Upper lobe of left lung (tissue), 6 donors: ENCODE results near the gene HIC1. TPM values are rescaled to one million over a fixed set of nuclear protein-coding genes. Genes with fewer than 3 reads are reported as not detected.

ENCODE experiments used
- ATAC-seq, 2 donors: fragments of 200-7000 bp; cut with Tn5 transposase; one replicate each; pipeline ENCODE4 v1.9.1; 2022; ENCODE audit warnings: mild to moderate bottlenecking in 2 of 2, moderate library complexity in 2 of 2; ENCODE audit not compliant: low FRiP score in 2 of 2
- DNase-seq, 2 donors: peaks; one replicate each; pipeline ENCODE4 v3.0.0-alpha.2; 2019 to 2020
- H3K27ac ChIP-seq, 4 donors: fragments of 200-600 bp; sonication (generic); one replicate each; pipeline ENCODE4 v1.5.1; 2016 to 2019
- H3K27me3 ChIP-seq, 4 donors: fragments of 200-600 bp; sonication (generic); one replicate each; pipeline ENCODE4 v1.5.1; 2017 to 2019
- H3K36me3 ChIP-seq, 4 donors: fragments of 200-600 bp; sonication (generic); one replicate each; pipeline ENCODE4 v1.5.1; 2016 to 2019
- H3K4me1 ChIP-seq, 4 donors: fragments of 200-600 bp; sonication (generic); one replicate each; pipeline ENCODE4 v1.5.1; 2018 to 2019
- H3K4me3 ChIP-seq, 4 donors: fragments of 200-600 bp; sonication (generic); one replicate each; pipeline ENCODE4 v1.5.1; 2017 to 2019; ENCODE audit warnings: mild to moderate bottlenecking in 2 of 4, moderate library complexity in 1 of 4
- H3K9me3 ChIP-seq, 4 donors: fragments of 200-600 bp; sonication (generic); one replicate each; pipeline ENCODE4 v1.5.1; 2018 to 2019
- EP300 ChIP-seq, 4 donors: sonication (generic); formaldehyde crosslinking; IDR thresholded peaks; one replicate each; pipeline ENCODE4 v1.5.1; 2017; ENCODE audit warnings: antibody characterized with exemption in 4 of 4, control low read depth in 2 of 4
- POLR2A ChIP-seq, 4 donors: fragments of 450-650 bp; IDR thresholded peaks; one replicate each; pipeline ENCODE4 v1.5.1; 2016 to 2017; ENCODE audit warnings: antibody characterized with exemption in 4 of 4, mild to moderate bottlenecking in 2 of 4
- POLR2AphosphoS5 ChIP-seq, 2 donors: sonication (generic); formaldehyde crosslinking; IDR thresholded peaks; one replicate each; pipeline ENCODE4 v1.5.1; 2017; ENCODE audit warnings: antibody characterized with exemption in 2 of 2
- WGBS, 2 donors: methylation state at CpG; one replicate each; pipeline ENCODE4 v1.1.5; 2017 to 2018; 5-methylcytosine and 5-hydroxymethylcytosine counted together
- total RNA-seq, 6 donors: library from RNA; depleted of rRNA in 4 of 6; stranded (reverse); fragments of >200 nt in 4 of 6; gene quantifications; one replicate each; pipeline versions ENCODE4 v1.1.0 to v1.2.1, GENCODE V29; 2016 to 2021
- TF ChIP-seq, protein P1 (sequence below), 6 experiments: fragments of 450-650 bp in 4 of 6; fragments of 200-600 bp in 2 of 6; sonication (generic) in 2 of 6; IDR thresholded peaks; one replicate each; pipeline ENCODE4 v1.5.1; 2016 to 2019; ENCODE audit warnings: antibody characterized with exemption in 6 of 6
- donor health status: DM: no; HTN: no; CAD: no; lungs with moderate emphysema.
- donor health status: DM: no; HTN: yes; CAD: no; lungs with severe emphysema.

Gene HIC1
- total RNA-seq, 6 donors from 2014 or later: 8.0 to 25.5 (median 19.1) TPM

DNA sequence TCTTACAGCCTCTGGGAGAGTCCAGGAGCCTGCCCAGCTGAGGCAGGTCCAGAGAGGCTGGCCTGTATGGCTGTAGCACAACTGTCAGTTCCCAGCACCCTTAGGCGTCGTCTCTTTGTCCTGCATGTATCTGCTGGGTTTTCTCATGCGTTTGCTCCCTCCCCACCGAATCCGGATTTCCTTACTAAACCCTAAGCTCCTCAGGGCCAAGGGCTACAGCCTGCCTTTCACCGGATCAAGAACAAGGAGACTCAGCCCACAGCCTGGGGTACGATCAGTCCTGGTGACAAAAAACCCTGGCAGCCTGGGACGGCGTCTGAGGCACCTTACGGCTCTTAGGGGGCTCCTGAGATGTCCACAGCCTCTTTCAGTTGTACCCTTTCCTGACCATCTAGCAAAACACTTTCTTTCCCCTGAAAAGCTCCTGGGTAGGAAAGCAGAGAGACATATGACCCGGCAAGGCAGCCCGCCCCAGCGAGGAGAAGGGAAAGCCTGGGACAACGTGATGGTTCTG lies 12.2 kb downstream of the HIC1 start:
- no peak for ATAC-seq
- 77 to 79% methylated on average over 14 of the region's 14 CpGs for WGBS, 2 donors
- Histone ChIP-seq H3K9me3 (no peaks in the 10 kb centered on the region), H3K36me3 (peaks cover 0 to 38% (median 18%) of the 10 kb centered on the region in 4 donors), H3K4me1 (peaks cover 52 to 69% (median 62%) of the 10 kb centered on the region in 4 donors), H3K27me3 (no peaks in the 10 kb centered on the region), H3K4me3 (no peak overlapping the region), H3K27ac (peak overlapping the region; percentile 53 to 84 (median 70))
- no peak for DNase-seq
- TF ChIP-seq POLR2A (IDR thresholded peaks at IDR 0.05) (no peak), POLR2AphosphoS5 (IDR thresholded peaks at IDR 0.05) (no peak), EP300 (IDR thresholded peaks at IDR 0.05) (no peak)
- TF ChIP-seq, protein P1, sequence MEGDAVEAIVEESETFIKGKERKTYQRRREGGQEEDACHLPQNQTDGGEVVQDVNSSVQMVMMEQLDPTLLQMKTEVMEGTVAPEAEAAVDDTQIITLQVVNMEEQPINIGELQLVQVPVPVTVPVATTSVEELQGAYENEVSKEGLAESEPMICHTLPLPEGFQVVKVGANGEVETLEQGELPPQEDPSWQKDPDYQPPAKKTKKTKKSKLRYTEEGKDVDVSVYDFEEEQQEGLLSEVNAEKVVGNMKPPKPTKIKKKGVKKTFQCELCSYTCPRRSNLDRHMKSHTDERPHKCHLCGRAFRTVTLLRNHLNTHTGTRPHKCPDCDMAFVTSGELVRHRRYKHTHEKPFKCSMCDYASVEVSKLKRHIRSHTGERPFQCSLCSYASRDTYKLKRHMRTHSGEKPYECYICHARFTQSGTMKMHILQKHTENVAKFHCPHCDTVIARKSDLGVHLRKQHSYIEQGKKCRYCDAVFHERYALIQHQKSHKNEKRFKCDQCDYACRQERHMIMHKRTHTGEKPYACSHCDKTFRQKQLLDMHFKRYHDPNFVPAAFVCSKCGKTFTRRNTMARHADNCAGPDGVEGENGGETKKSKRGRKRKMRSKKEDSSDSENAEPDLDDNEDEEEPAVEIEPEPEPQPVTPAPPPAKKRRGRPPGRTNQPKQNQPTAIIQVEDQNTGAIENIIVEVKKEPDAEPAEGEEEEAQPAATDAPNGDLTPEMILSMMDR (IDR thresholded peaks at IDR 0.05): no peak

DNA sequence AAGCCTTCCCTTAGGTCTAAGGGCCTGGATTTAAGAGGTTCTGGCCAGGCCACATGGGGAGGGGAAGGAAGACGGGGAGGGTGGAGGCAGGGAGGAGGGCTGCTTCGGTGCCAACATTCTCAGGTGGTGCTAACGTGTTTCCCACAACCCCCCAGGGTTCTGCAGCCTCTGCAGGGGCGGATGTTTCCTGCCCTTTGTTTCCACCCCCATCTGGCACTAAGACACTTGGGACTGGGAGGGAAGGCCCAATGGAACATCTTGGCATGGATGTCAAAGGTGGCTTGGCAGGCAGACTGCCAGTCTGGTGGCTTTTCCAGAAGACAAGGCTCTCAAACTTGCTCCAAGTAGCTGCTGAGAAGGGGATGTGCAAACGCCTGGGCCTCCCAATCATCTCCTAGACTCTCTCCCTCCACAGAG lies 12.7 kb downstream of the HIC1 start:
- Histone ChIP-seq H3K4me3 (no peak overlapping the region), H3K27me3 (no peaks in the 10 kb centered on the region), H3K9me3 (no peaks in the 10 kb centered on the region), H3K36me3 (peaks cover 0 to 35% (median 18%) of the 10 kb centered on the region in 4 donors), H3K27ac (peak overlapping the region; percentile 53 to 84 (median 70)), H3K4me1 (peaks cover 57 to 71% (median 64%) of the 10 kb centered on the region in 4 donors)
- TF ChIP-seq POLR2AphosphoS5 (IDR thresholded peaks at IDR 0.05) (peak in 1 of 2 donors; percentile 26), POLR2A (IDR thresholded peaks at IDR 0.05) (no peak)
- ATAC-seq (no peak), DNase-seq (no peak)
- 45 to 48% methylated on average over 5 of the region's 5 CpGs for WGBS, 2 donors

DNA sequence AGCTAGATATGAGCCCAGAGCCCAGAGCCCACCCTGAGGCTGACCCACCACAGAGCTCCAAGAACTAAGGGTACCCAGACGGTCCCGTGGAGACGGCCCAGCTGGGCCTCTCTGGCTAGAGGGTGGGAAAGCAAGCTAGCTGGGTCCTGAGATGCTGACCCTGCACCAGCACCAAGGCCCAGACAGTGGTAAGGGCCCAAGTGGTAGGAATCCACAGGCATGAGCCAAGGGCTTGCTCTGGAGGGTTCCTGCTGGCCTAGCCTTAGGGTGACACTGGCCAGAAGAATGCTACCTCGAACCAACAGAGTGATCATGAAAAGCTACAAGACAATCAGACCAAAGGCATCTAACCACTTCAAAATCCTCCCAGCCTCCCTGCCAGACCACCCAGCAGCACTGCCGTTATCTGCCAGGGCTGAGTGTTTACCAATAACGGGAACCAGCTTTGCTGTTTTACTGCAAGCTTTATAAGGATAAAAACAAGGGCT lies 13.2 kb downstream of the HIC1 start:
- H3K9me3 ChIP-seq: no peaks in the 10 kb centered on the region
- H3K4me1 ChIP-seq: peaks cover 55 to 70% (median 65%) of the 10 kb centered on the region in 4 donors
- H3K27me3 ChIP-seq: no peaks in the 10 kb centered on the region
- DNase-seq (no peak), ATAC-seq (peak in 1 of 2 donors; percentile 35)
- peaks cover 0 to 32% (median 18%) of the 10 kb centered on the region in 4 donors for H3K36me3 ChIP-seq
- peak overlapping the region; percentile 53 to 84 (median 70) for H3K27ac ChIP-seq
- TF ChIP-seq POLR2A (IDR thresholded peaks at IDR 0.05) (no peak), POLR2AphosphoS5 (IDR thresholded peaks at IDR 0.05) (no peak), EP300 (IDR thresholded peaks at IDR 0.05) (no peak)
- TF ChIP-seq, protein P1 (IDR thresholded peaks at IDR 0.05): no peak
- H3K4me3 ChIP-seq: no peak overlapping the region
- 55 to 73% methylated on average over 2 to 6 of the region's 6 CpGs for WGBS, 2 donors

DNA sequence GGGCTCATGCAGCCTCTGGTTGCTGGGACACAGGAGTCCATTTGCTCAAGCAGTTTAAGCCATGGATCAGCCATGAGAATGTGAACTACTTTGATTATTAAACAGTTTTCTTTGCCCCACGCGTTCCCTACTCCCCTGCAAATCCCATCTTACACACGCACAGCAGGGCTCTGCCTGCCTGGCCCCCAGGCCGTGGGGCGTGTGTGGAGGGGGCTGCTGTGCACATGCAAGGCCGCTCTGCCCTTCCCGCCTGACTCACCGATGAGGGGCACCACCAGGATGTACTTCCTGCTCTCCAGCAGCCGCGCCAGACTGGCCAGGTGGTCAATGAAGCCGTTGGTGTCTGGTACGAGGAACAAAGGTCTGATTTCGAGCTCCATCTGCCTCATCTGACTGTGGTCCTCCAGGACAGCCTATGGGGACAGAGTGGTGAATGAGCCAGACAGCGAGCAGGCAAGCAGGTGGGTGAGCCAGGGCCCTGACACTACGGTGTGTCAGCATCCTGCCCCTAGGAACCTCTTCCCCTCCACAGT lies 13.7 kb downstream of the HIC1 start:
- TF ChIP-seq POLR2A (IDR thresholded peaks at IDR 0.05) (no peak), POLR2AphosphoS5 (IDR thresholded peaks at IDR 0.05) (no peak), EP300 (IDR thresholded peaks at IDR 0.05) (no peak)
- TF ChIP-seq, protein P1 (IDR thresholded peaks at IDR 0.05): no peak
- Histone ChIP-seq H3K27me3 (no peaks in the 10 kb centered on the region), H3K27ac (peak overlapping the region; percentile 9 to 84 (median 70)), H3K9me3 (no peaks in the 10 kb centered on the region), H3K4me1 (peaks cover 54 to 70% (median 63%) of the 10 kb centered on the region in 4 donors), H3K4me3 (no peak overlapping the region), H3K36me3 (peaks cover 0 to 28% (median 15%) of the 10 kb centered on the region in 4 donors)
- WGBS, 2 donors: 80 to 82% methylated on average over 12 to 13 of the region's 15 CpGs
- DNase-seq: peak in 1 of 2 donors; percentile 65
- no peak for ATAC-seq

DNA sequence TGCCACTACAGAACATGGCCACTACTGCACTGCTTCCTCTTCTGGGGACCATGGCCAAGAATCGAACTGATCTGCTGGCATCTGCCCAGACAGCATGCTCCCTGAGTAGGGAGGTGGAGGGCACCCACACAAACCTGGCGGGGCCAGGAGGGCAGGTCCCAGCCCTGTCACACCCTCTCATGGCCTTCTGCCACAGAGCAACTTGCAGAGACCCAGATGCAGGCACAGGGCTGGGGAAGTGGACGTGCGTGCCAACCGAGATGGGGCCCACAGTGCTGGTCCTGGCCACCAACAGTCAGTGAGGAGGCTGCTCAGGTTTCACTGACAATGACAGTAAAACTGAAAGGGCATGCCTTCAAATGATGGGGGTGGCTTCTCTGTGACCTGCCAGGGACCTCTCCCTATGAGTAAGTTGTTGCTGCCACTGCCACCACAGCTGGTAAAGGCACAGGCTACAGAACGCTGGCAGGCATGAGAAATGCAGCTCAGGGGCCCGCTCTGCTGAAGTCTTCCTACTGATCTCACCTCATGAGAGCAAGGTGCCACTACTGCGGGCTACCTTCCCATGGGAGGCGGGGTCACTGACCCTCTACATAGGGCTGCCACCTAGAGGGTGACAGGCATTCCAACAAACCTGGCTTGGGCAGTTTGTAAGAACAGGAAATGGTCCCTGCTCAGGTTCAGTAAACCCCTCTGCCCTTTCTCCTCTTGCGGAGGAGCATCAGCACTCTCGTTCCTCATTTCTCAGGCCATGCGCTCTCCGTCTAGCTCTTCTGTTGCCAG lies 15.5 kb downstream of the HIC1 start:
- Histone ChIP-seq H3K4me1 (peaks cover 52 to 70% (median 63%) of the 10 kb centered on the region in 4 donors), H3K4me3 (no peak overlapping the region), H3K9me3 (no peaks in the 10 kb centered on the region), H3K27ac (peak overlapping the region; percentile 75 to 90 (median 80)), H3K36me3 (peaks cover 0 to 13% (median 4%) of the 10 kb centered on the region in 4 donors), H3K27me3 (no peaks in the 10 kb centered on the region)
- no peak for TF ChIP-seq POLR2A (IDR thresholded peaks at IDR 0.05)
- TF ChIP-seq, protein P1 (IDR thresholded peaks at IDR 0.05): no peak
- no peak for TF ChIP-seq EP300 (IDR thresholded peaks at IDR 0.05)
- no peak for TF ChIP-seq POLR2AphosphoS5 (IDR thresholded peaks at IDR 0.05)
- no peak for ATAC-seq
- 71 to 75% methylated on average over 11 to 13 of the region's 13 CpGs for WGBS, 2 donors
- peak in 1 of 2 donors; percentile 36 for DNase-seq
